ENCODE results near the gene ADGRF3.
"Not testable (repeated sequence)": the region's sequence is repeated elsewhere in the genome, so short reads cannot be mapped to it uniquely, and the experiment has no call there.

ADGRF3 gene

DNA sequence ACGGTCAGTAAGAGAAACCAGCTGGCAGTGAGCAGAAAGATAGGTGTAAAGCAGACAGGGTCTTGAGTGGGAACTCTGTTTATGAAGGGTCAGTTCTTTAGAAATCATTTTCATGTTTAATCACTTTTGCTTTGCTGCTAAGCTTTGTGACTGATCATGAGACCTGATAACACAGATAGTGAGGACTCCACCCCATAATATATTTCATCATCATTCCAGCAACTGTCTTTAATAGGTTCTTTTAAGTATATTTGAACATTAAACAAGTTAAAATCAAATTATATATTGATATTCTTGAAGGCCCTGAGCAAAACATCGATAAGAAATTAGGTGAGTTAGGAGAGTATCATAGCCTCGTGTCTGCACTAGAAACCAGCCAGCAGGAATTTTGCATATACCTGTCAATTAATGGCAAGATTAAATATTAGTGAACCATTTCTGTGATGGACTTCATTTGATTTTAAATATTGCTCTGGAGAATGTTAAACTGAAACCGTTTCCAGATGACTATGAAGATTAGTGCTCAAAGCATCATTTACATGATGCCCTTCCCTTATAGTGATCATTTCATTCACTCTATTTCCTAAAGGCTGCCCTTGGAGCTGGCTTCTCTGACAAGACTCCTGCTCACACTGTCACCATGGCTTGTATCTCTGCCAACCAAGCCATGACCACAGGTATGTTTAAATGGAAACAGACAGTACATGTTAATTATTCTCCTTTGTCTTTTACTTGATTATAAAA is 69.9 kb downstream of the ADGRF3 start:
- Histone ChIP-seq H3K4me3 (replicated peaks; ENCODE audit: low read depth, low read length) (no peak overlapping the region), H3K27me3 (replicated peaks; ENCODE audit: control insufficient read depth, insufficient read depth, low read length) (no peaks in the 10 kb centered on the region), H3K36me3 (ENCODE audit: control insufficient read depth, insufficient read depth, low read length) (peaks cover 11% of the 10 kb centered on the region)
- TF ChIP-seq, protein P1, sequence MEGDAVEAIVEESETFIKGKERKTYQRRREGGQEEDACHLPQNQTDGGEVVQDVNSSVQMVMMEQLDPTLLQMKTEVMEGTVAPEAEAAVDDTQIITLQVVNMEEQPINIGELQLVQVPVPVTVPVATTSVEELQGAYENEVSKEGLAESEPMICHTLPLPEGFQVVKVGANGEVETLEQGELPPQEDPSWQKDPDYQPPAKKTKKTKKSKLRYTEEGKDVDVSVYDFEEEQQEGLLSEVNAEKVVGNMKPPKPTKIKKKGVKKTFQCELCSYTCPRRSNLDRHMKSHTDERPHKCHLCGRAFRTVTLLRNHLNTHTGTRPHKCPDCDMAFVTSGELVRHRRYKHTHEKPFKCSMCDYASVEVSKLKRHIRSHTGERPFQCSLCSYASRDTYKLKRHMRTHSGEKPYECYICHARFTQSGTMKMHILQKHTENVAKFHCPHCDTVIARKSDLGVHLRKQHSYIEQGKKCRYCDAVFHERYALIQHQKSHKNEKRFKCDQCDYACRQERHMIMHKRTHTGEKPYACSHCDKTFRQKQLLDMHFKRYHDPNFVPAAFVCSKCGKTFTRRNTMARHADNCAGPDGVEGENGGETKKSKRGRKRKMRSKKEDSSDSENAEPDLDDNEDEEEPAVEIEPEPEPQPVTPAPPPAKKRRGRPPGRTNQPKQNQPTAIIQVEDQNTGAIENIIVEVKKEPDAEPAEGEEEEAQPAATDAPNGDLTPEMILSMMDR (IDR thresholded peaks at IDR 0.05; ENCODE audit: insufficient read depth, low read length, poor library complexity, severe bottlenecking): no peak
- DNase-seq (ENCODE audit: extremely low read depth, insufficient read length): no peak

DNA sequence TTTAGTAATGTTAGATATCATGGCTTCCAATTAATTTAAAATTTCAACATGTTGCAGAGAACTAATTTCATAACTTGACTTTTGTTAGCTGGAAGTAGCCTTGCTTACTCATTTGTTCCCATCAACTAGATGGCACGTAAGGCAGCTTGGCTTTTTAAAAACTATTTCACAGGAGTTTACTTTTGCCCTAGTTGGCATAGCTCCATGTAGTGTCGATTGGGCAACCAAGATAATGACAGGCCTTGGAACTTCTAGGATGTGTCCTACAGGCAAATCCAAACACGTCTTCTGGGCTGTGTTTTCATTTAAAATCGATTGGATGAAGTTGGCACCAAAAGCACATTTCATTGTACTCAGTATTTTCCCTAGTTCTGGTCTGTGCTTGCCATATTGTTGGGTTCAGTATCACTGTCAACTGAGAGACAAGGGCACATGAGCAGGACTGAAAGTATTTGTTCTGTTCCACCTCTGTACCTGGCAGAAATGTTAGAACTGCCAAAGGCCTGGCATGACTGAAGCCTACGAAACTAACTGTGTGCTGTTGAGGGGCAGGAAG is 72.5 kb downstream of the ADGRF3 start:
- TF ChIP-seq, protein P1 (IDR thresholded peaks at IDR 0.05; ENCODE audit: insufficient read depth, low read length, poor library complexity, severe bottlenecking): no peak
- DNase-seq (ENCODE audit: extremely low read depth, insufficient read length): no peak
- peaks cover 6% of the 10 kb centered on the region for H3K36me3 ChIP-seq (ENCODE audit: control insufficient read depth, insufficient read depth, low read length)
- no peak overlapping the region for H3K4me3 ChIP-seq (replicated peaks; ENCODE audit: low read depth, low read length)
- no peaks in the 10 kb centered on the region for H3K27me3 ChIP-seq (replicated peaks; ENCODE audit: control insufficient read depth, insufficient read depth, low read length)

DNA sequence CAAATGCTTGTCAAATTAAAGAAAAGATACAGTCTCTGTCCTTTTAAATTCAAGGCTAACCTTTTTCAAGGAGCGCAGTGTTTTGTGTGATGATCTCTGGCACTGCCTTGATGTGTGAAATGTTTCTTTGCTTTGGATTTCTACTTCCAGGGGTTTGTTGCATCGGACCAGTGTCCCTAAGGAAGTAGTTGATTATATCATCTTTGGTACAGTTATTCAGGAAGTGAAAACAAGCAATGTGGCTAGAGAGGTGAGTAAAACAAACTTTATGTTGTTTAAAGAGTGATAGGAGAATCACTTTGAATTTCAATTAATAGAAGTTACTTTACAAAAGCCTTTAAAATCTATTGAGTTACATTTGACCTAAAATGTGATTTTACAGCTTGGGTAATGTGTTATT is 73.1 kb downstream of the ADGRF3 start:
- TF ChIP-seq, protein P1 (IDR thresholded peaks at IDR 0.05; ENCODE audit: insufficient read depth, low read length, poor library complexity, severe bottlenecking): no peak
- Histone ChIP-seq H3K4me3 (replicated peaks; ENCODE audit: low read depth, low read length) (no peak overlapping the region), H3K27me3 (replicated peaks; ENCODE audit: control insufficient read depth, insufficient read depth, low read length) (no peaks in the 10 kb centered on the region), H3K36me3 (ENCODE audit: control insufficient read depth, insufficient read depth, low read length) (peaks cover 5% of the 10 kb centered on the region)
- no peak for DNase-seq (ENCODE audit: extremely low read depth, insufficient read length)

DNA sequence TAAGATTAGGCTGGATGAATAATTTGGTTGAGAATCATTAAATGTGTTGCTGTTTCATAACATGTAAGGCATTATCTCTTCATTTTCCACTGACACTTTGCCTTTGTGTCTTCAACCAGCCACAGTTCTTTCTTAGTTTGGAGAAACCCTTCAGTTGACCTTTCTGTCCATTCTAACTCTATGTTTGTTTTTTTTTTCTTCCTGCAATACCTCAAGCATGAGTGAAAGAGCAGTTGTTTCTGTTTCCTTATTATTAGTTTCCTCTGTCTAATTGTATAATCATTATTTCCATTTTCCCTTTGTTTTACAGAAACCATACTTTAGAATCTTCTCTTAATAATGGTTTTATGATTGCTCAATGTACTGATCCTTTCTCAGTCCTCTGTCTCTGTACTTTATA is 76.2 kb downstream of the ADGRF3 start:
- TF ChIP-seq, protein P1 (IDR thresholded peaks at IDR 0.05; ENCODE audit: insufficient read depth, low read length, poor library complexity, severe bottlenecking): no peak
- Histone ChIP-seq H3K27me3 (replicated peaks; ENCODE audit: control insufficient read depth, insufficient read depth, low read length) (no peaks in the 10 kb centered on the region), H3K36me3 (ENCODE audit: control insufficient read depth, insufficient read depth, low read length) (peaks cover 1% of the 10 kb centered on the region), H3K4me3 (replicated peaks; ENCODE audit: low read depth, low read length) (no peak overlapping the region)
- no peak for DNase-seq (ENCODE audit: extremely low read depth, insufficient read length)

DNA sequence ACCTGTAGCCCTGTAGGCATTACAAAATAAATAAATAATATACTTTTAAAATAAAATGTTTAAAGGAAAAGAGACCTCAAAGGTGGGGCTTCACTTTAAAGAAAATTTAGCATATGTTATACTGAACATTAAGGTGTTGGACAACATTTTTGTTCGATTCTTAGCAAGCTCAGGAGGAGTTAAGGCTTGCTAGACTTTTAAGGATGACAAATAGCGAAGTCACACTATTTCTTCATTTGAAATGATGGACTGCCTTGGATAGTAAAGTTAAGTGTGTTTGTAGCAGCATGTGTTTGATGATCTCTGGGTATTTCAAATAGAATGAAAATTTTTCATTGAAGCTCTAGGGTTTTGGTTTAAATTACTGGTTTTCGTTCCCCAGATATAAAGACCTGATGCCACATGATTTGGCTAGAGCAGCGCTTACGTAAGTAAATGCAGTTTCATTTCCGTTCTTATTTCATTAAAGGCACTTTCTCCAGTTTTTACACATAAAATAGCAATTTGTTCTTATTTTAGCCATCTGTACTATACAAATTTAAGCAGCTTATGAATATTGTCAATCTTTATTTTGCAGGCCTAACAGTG is 76.9 kb downstream of the ADGRF3 start:
- peak; percentile 9 for DNase-seq (ENCODE audit: extremely low read depth, insufficient read length)
- no peaks in the 10 kb centered on the region for H3K27me3 ChIP-seq (replicated peaks; ENCODE audit: control insufficient read depth, insufficient read depth, low read length)
- H3K36me3 ChIP-seq (ENCODE audit: control insufficient read depth, insufficient read depth, low read length): peaks cover 1% of the 10 kb centered on the region
- no peak overlapping the region for H3K4me3 ChIP-seq (replicated peaks; ENCODE audit: low read depth, low read length)
- TF ChIP-seq, protein P1 (IDR thresholded peaks at IDR 0.05; ENCODE audit: insufficient read depth, low read length, poor library complexity, severe bottlenecking): no peak

DNA sequence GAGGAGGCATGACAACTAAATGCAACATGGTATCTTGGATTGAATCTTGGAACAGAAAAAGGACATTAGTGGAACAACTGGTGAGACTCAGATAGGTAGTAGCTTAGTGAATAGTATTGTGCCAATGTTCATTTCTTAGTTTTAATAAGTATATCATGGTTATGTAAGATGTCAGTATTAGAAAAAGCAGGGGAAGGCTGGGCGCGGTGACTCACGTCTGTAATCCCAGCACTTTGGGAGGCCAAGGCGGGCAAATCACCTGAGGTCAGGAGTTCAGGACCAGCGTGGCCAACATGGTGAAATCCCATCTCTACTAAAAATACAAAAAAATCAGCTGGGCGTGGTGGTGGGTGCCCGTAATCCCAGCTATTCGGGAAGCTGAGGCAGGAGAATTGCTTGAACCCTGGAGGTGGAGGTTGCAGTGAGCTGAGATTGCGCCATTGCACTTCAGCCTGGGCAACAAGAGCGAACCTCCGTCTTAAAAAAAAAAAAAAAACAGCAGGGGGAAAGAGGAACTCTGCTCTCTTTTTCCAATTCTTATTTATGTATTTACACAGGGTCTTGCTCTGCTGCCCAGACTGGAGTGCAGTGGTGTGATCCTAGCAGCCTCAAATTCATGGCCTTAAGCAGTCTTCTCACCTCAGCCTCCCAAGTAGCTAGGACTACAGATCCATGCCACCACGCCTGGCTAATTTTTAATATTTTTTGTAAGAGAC is 77.8 kb downstream of the ADGRF3 start:
- H3K27me3 ChIP-seq (replicated peaks; ENCODE audit: control insufficient read depth, insufficient read depth, low read length); H3K36me3 ChIP-seq (ENCODE audit: control insufficient read depth, insufficient read depth, low read length); DNase-seq (ENCODE audit: extremely low read depth, insufficient read length); H3K4me3 ChIP-seq (replicated peaks; ENCODE audit: low read depth, low read length): not testable (repeated sequence)
